SKM-1 (cell line): Measurements from ENCODE around the gene SIT1.
"Not testable (repeated sequence)": the region's sequence is repeated elsewhere in the genome, so short reads cannot be mapped to it uniquely, and the experiment has no call there.

Experiments used
- DNase-seq: peaks from one replicate; lab custom pipeline; 2025; ENCODE audit not compliant: unreplicated experiment; lab: John Stamatoyannopoulos, UW

SIT1 gene

DNA sequence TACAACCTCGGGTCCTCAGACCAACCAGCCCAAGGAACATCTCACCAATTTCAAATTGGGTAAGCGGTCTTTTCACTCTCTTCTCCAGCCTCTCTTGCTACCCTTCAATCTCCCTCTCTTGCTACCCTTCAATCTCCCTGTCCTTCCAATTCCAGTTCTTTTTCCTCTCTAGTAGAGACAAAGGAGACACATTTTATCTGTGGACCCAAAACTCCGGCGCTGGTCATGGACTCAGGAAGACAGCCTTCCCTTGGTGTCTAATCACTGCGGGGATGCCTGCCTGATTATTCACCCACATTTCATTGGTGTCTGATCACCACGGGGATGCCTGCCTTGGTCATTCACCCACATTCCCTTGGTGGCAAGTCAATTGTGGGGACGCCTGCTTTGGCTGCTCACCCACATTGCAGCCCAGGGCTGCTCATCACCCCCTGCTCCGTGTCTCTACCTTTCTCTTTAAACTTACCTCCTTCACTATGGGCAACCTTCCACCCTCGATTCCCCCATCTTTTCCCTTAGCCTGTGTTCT lies 13.2 kb downstream of the SIT1 start:
- not testable (repeated sequence) for DNase-seq

DNA sequence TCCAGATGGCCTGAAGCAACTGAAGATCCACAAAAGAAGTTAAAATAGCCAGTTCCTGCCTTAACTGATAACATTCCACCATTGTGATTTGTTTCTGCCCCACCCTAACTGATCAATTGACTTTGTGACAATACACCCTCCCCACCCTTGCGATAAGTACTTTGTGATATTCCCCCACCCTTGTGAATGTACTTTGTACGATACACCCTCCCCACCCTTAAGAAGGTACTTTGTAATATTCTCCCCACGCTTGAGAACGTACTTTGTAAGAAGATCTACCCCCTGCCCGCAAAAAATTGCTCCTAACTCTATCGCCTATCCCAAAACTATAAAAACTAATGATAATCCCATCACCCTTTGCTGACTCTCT lies 13.9 kb downstream of the SIT1 start:
- DNase-seq, result not testable (repeated sequence)

DNA sequence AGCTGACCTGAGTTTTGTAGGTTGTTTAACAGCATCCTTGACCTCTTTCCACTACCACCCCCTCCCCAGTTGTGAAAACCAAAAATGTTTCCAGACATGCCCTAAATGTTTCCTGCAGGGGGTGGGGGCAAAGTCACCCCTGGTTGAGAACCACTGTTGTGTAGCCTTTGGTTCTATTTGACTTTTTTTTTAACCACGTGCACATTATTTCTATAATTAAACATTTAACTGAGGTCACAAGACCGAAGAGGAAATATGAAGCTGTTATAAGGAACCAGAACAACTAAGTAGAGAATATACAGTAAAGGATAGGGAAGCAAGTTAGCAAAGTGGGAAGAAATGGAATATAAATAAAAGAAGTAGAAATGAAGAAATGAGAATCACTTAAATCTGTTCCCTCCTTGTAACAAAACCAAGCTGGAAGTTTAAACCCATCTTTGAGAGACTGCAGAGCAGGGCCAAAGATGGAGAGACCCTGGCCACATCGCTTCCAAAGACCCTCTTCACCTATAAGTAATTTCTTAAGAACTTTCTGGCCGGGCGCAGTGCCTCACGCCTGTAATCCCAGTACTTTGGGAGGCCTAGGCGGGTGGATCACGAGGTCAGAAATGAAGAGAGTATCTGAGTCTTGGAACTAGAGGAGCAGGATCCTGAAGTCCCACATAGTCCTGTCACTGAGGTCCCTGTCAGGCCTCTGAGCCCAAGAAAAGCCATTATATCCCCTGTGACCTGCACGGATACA lies 14.4 kb downstream of the SIT1 start:
- DNase-seq, result no peak

DNA sequence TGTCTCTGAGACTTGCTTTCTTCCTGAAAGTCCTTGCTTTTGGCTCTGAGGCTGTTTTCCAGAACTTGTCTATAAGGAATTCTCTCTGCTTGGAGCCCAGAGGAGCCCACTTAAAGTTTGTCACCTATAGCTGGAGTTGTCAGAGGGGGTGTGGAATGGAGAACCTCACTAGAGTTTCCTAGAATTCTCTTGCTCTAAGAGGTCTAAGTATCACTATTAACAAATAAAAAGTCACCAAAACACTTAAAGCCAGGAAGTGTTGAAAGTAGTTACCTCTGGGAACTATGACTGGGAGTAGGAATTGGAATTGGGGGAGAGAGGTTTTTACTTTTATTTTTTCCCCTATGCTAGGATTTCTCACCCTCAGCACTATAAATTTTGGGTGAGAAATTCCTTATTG lies 15.0 kb downstream of the SIT1 start:
- DNase-seq, result no peak

DNA sequence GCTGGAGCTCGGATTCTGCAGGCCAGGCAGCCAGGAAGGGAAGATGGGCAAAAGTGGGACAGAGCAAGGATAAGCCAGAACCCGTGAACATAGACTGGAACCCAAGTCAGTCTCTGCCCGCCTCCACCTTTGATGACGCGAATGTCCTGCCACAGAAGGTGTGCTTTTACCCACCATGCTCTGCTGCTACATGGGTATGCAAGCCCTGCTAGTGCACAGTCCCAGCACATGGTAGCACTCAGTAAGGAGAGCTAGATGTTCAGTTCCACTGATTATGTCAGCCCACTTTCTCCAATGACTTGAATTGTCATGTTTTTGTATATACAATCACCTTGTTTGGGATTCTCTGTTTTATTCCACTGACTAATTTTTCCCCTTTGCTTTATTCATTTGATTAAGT lies 21.1 kb downstream of the SIT1 start:
- no peak for DNase-seq

DNA sequence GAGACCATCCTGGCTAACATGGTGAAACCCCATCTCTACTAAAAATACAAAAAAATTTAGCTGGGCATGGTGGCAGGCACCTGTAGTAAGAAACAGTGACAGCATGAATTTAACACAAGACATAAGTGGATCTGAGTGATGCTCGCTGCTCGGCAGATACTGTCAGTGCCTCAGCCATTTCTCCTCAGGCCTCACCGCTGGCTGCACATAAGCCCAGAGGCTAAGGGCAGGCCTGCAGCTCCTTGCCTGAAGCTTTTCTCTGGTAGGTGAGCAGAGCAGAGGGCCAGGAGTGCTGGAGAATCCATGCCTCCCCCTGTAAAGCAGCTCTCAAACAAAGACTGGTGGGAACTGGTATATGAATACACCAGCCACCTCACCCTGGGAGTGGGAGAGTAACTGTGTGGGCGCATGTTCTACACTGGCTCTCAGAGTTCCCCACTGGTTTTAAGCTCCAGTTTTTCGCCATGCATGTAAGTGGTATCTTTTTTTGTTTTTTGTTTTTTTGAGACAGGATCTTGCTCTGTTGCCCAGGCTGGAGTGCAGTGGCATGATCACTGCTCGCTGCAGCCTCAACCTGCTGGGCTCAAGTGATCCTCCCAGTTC lies 22.2 kb downstream of the SIT1 start:
- no peak for DNase-seq

DNA sequence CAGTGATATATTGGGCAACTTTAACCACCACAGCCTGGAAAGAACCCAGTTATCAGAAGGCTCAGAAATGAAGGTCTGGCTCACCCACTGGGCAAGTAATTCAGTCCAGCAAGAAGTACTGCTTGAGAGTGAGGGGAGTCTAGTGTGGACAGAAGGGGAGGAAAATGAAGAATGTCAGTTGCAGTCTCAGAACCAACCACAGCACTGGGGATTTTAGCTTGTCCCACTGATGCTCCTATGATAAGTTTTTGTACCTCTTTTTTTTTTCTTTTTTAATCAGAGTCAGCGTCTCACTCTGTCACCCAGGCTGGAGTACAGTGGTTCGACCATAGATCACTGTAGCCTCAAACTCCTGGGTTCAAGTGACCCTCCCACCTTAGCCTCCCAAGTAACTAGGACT lies 23.2 kb downstream of the SIT1 start:
- DNase-seq, result no peak

DNA sequence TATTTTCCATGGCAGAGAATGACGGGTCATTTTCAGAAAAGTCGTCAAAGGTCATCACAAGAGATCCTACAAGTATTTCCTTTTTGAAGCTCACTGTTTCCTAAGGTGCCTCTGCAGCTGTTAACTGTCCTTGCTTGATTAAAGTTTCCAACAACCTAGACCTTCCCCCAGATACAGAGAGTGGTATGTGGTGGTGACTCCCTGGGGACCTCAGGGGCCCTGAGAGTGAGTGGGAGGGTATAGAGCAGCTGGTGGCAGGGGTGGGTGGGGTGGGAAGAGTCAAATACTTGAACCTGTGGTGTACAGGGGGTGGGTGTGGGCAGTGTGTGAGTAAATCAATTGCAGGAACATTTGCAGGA lies 31.0 kb downstream of the SIT1 start:
- no peak for DNase-seq

DNA sequence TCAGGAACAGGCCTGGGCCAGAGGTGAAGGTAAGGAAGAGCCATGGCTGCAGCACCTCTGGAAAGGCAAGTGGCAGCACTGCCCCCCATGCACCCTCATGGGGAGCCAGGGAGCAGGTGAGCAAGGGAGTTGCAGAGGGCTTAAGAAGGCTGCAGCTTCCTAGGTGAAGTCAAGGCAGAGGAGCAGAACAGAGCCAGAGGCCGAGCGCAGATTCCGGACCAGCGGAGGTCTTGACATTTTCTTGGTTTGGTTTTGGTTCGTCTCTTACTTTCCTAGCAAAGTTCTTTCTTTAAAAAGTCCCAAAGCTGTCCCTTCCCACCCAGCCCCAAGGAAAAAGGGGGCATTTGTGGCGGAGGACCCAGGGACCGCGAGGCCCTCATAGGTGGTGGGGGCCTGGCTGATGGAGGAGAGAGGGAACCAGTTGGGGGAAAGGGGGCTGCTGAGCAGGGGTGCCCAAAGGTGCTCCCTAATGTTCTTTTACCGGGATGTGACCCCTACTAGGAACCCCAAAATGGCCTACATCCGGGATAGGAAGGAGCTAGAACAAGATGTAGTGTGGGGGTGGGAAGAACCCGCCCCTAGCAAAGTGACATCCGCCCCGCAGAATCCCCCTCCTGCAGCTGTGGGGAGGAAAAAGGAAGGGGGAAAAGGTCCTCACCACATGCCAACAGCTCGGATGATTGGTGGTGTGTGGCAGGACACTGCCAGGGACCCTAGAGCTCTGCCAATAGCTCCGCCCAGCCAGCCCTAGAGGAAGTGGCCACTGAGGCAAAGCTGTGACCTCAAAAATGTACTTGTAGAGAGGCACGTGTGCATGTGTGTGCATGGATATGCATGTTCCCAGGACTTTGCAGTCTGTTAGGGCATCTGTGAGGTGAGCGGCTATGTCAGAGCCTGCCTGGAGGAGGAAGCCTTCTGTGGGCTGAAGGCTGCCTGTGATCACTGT lies 31.6 kb downstream of the SIT1 start:
- peak; percentile 41 for DNase-seq

DNA sequence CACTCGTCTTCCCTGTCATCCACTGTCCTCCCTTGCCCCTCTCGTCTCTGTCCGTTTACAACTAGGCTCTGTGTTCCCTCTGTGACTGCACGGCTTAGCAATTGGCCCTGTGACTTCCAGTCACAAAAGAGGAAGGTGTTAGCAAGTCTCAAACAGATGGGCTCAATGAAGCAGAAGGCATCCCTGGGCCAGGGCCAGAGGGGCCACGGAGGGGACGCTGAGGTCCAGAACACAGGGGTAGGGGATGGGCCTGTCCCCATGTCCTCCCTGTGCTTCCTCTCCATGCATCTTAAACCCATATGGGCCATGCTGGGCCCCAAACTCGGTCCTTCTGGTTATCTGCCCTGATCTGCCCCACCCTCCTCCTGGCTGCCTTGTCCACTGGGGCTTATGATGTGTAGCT lies 32.4 kb downstream of the SIT1 start, which contains the start of gene CD72:
Gene CD72, minus strand, starts transcription at position 89 of the 403 bp plus-strand sequence. CDS start 110 bp downstream, outside the sequence.
- peak; percentile 39 for DNase-seq

DNA sequence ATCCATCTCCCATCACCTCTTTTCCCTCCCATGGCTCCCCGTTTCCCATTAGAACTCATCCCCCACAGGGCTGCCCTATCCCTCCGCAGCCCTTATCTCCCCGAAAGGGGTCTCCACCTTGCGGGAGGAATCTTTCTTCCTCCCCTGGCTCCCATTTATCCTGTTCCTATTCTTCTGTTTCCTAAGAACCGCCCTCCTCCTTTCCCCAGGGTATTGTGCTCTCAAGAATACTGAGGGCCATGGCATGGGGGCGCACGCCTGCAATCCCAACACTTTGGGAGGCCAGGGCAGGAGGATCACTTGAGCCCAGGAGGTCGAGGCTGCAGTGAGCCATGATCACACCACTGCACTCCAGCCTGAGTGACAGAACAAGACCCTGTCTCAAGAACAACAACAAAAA lies 33.2 kb downstream of the SIT1 start:
- no peak for DNase-seq

DNA sequence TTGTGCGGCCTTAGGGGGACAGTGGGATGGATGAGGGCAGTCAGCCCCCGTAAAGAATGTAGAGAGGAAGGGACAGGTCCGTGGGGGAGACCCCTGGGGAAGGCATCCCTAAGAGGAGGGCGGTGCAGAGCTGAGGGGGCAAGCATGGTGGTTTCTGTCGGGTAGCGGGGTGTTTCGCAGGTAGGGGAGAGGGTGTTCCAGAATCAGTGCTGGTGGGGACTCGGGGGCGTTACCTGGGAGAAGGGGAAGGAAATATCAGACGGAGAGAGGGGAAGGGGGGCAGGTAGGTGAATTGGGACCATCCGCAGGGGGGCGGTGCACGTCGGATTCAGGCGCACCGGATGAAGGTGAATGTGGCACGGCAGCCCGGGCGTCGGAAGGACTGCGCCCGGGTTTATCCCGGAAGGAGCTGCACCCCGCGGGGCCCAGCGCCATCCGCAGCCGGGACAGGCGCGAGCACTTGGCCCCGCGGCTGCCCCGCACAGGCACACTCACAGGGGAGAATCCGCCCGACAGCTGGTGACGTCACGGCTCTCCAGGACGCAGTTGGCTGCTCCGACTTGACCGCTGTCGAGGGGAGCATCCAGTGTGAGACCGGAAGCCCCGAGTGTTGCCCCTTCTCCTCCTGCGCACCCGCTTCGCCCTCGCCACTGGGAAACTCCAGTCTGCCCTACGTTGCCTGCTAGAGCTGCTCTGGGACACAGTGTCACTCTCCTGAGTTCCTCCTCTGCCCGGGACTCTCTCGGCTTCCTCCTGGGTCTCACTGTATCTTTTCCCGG lies 33.9 kb downstream of the SIT1 start:
- DNase-seq, result no peak

DNA sequence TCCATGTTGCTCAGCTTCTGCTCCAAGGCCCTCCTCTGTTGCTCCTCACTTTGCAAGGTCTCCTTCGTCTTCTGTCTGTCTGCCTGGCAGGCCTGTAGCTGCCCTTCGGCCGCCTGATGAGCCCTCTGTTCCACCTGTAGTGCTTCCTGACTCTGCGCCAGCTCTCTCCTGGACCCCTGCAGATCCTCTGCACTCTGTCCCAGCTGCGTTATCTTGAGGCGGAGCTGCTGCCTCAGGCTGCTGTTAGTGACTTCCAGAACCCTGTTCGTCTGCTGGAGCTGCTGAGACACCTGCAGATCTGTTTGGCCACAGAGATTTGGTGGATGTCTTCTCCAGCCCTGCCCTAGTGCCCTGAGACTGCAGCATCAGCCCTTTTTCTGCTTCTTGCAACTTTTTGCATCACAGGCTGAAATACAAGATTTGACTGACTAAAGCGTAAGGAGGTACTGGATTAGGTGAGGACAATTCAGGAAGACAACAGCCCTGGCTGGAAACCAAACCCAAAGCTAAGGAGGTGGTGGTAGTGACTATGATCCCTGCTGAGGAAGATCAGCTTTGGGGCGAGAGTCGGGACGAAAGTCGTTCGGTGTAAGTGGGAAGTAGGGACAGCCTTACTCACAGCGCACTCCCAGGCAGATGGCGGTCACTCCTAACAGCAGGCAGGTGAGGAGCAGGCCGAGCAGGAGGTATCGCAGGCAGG lies 34.6 kb downstream of the SIT1 start:
- no peak for DNase-seq

DNA sequence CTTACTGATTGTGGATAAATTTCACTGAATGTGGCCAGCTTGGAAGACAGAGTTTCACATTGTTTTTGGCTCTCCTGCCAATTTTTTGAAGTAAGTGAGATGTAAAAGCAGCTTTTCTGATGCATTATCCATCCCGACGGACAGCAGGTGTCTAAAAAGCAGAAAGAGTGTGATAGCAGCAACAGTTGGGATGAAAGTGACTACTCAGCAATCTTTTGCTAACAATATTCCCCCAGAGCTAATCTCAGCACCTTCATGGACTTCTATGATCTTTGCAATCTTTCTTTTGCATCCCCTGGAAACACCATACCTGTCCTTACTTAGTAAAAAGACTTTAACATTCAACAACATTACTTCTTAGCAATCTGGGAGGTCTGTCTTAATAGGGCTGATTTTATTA lies 37.9 kb downstream of the SIT1 start:
- DNase-seq, result no peak

DNA sequence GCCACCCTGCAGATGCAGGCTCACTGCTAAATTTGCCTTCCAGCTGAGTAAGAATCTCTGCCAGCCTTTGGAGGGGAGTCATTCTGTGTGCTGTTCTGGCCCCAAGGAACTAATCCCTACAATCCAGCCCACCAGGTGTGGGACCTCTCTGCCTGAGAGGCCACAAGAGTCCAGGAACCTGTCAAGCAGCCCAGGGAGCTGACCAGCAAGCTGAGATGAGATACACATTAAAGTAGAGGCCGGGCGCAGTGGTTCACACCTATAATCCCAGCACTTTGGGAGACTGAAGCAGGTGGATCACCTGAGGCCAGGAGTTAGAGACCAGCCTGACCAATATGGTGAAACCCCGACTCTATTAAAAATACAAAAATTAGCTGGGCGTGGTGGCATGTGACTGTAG lies 38.7 kb downstream of the SIT1 start:
- not testable (repeated sequence) for DNase-seq

DNA sequence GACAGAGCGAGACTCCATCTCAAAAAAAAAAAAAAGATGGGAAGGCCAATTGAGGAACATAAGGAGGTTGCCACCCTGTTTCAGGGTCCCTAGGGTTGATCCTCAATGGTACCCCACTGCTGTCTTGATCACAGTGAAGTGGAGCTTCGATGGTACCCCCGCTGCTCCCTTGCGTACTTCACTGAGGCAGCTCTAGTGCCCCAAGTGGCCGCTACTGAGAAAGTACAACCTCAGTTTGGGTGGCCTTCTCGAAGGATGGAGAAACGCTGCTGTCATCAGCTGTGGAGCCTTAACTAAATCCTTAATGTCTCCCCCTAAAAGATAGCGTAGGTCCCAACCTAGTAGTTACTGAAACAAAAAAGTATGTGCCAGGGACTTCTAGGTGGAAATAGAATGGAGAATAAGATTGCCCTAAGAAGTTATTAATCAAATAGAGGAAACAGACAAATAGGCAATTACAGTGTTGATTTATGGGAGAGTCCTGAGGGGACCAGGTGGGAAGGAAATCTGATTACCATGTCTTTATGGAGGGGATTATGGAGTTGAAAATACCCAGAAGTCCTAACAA lies 39.4 kb downstream of the SIT1 start:
- peak; percentile 33 for DNase-seq

DNA sequence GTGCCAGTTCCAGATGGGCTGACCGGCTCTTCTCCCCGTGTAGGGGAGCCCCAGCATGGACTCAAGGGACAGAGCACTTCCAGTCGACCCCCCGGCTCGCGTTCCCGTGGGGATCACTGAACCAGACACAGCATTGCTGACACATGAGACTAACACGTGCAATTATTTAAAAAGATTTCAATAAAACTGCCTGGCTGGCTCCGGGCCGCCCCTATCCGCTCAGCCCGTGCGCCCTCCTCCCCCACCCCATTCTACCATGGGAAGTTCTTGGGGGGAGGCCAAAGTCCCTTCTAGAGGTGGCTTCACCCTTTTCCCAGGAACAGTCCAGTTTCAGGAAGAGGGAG lies 40.9 kb downstream of the SIT1 start:
- DNase-seq, result no peak

DNA sequence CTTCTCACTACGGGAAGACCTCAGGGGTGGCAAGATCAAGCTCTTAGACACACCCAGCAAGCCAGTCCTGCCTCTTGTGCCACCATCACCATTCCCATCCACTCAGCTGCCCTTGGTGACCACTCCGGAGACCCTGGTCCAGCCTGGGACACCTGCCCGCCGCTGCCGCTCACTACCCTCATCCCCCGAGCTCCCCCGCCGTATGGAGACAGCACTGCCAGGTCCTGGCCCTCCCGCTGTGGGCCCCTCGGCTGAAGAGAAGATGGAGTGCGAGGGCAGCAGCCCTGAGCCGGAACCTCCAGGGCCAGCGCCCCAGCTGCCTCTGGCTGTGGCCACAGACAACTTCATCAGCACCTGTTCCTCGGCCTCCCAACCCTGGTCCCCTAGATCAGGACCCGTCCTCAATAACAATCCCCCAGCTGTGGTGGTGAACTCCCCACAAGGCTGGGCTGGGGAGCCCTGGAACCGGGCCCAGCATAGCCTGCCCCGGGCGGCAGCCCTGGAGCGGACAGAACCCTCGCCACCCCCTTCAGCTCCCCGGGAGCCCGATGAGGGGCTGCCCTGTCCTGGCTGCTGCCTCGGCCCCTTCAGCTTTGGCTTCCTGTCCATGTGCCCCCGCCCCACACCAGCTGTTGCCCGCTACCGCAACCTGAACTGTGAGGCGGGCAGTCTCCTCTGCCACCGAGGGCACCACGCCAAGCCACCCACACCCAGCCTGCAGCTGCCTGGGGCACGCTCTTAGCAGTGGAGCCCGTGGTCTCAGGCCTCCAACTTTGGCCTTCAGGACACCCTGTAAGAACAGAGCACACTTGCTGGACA lies 41.5 kb downstream of the SIT1 start:
- DNase-seq, result no peak

DNA sequence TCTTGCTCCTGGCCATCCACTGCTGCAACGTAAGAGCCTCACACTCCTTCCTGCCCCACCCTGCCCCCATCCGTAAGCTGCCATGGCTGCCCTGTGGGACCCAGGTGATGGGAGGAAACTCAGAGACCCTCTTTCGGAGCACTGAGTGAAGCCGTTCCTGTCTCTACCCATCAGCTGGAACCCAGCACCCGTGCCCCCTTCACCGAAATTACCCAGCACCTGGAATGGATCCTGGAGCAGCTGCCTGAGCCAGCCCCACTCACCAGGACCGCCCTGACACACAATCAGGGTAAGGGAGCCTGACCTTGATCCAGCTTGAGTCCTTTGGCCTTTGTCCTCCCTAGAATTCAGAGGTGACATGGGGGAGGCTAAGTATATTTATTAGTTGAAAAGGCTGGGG lies 42.5 kb downstream of the SIT1 start:
- DNase-seq, result no peak
